BLaER1 (cell line): ENCODE data around the gene TGM2.
A peak's percentile ranks its signal among the peaks of the same experiment; 100 is the strongest.

Experiments
- H3K27ac ChIP-seq: shearing (Covaris generic); formaldehyde crosslinking; 2 replicates; pipeline ENCODE4 v1.8.1; 2022
- H3K27me3 ChIP-seq: shearing (Covaris generic); formaldehyde crosslinking; 2 replicates; pipeline ENCODE4 v1.8.1; 2022
- H3K36me3 ChIP-seq: shearing (Covaris generic); formaldehyde crosslinking; 2 replicates; pipeline ENCODE4 v1.8.1; 2022
- H3K4me1 ChIP-seq: shearing (Covaris generic); formaldehyde crosslinking; 2 replicates; pipeline ENCODE4 v1.8.1; 2022
- H3K4me2 ChIP-seq: shearing (Covaris generic); formaldehyde crosslinking; 2 replicates; pipeline ENCODE4 v1.8.1; 2022
- H3K4me3 ChIP-seq: shearing (Covaris generic); formaldehyde crosslinking; 2 replicates; pipeline ENCODE4 v1.8.1; 2022
- H3K9ac ChIP-seq: shearing (Covaris generic); formaldehyde crosslinking; 2 replicates; pipeline ENCODE4 v1.8.1; 2022
- H3K9me3 ChIP-seq: shearing (Covaris generic); formaldehyde crosslinking; 2 replicates; pipeline ENCODE4 v1.8.1; 2022
- H4K20me1 ChIP-seq: shearing (Covaris generic); formaldehyde crosslinking; 2 replicates; pipeline ENCODE4 v1.8.1; 2022
- Cebpa-rat ChIP-seq: shearing (Covaris generic); IDR thresholded peaks from 2 replicates; pipeline ENCODE4 v1.8.1; 2022

Gene TGM2

GRCh38 chr20:38141204-38141888 is 23.7 kb downstream of the TGM2 start:
- no peak overlapping the region for H3K4me3 ChIP-seq
- H3K4me1 ChIP-seq, result peaks cover 26% of the 10 kb centered on the region
- no peaks in the 10 kb centered on the region for H3K27me3 ChIP-seq
- no peak overlapping the region for H3K9ac ChIP-seq
- H3K27ac ChIP-seq, result no peak overlapping the region
- no peak overlapping the region for H3K4me2 ChIP-seq
- no peaks in the 10 kb centered on the region for H3K36me3 ChIP-seq
- H4K20me1 ChIP-seq, result no peaks in the 10 kb centered on the region
- no peaks in the 10 kb centered on the region for H3K9me3 ChIP-seq
- TF ChIP-seq Cebpa-rat, result no peak

- no peak overlapping the region for H3K9ac ChIP-seq
Measured at GRCh38 chr20:38139977-38140753, 24.9 kb downstream of the TGM2 start.

GRCh38 chr20:38139156-38139912 is 25.7 kb downstream of the TGM2 start:
- no peak overlapping the region for H3K4me3 ChIP-seq
- H3K27me3 ChIP-seq, result no peaks in the 10 kb centered on the region
- no peak overlapping the region for H3K9ac ChIP-seq
- H3K27ac ChIP-seq, result no peak overlapping the region
- no peak overlapping the region for H3K4me2 ChIP-seq
- no peaks in the 10 kb centered on the region for H3K9me3 ChIP-seq
- TF ChIP-seq Cebpa-rat, result no peak
- no peaks in the 10 kb centered on the region for H4K20me1 ChIP-seq
- H3K4me1 ChIP-seq, result peaks cover 25% of the 10 kb centered on the region
- H3K36me3 ChIP-seq, result no peaks in the 10 kb centered on the region

More at GRCh38 chr20:38139977-38140753, 24.9 kb downstream of the TGM2 start:
- TF ChIP-seq Cebpa-rat, result no peak
- Histone ChIP-seq H3K27ac (no peak overlapping the region), H3K9me3 (no peaks in the 10 kb centered on the region), H3K27me3 (no peaks in the 10 kb centered on the region), H3K4me1 (peaks cover 25% of the 10 kb centered on the region), H3K4me2 (no peak overlapping the region), H4K20me1 (no peaks in the 10 kb centered on the region), H3K4me3 (no peak overlapping the region), H3K36me3 (no peaks in the 10 kb centered on the region)

GRCh38 chr20:38138086-38138778 is 26.8 kb downstream of the TGM2 start:
- H3K4me2 ChIP-seq, result no peak overlapping the region
- no peaks in the 10 kb centered on the region for H4K20me1 ChIP-seq
- no peaks in the 10 kb centered on the region for H3K27me3 ChIP-seq
- no peak overlapping the region for H3K9ac ChIP-seq
- no peak overlapping the region for H3K4me3 ChIP-seq
- H3K27ac ChIP-seq, result no peak overlapping the region
- no peaks in the 10 kb centered on the region for H3K36me3 ChIP-seq
- H3K4me1 ChIP-seq, result peaks cover 20% of the 10 kb centered on the region
- H3K9me3 ChIP-seq, result no peaks in the 10 kb centered on the region
- no peak for TF ChIP-seq Cebpa-rat

GRCh38 chr20:38137441-38138037 is 27.5 kb downstream of the TGM2 start:
- Histone ChIP-seq H3K9me3 (no peaks in the 10 kb centered on the region), H3K9ac (no peak overlapping the region), H3K36me3 (no peaks in the 10 kb centered on the region), H3K27ac (no peak overlapping the region), H3K4me1 (peaks cover 15% of the 10 kb centered on the region), H3K4me3 (no peak overlapping the region), H3K4me2 (no peak overlapping the region), H3K27me3 (no peaks in the 10 kb centered on the region), H4K20me1 (no peaks in the 10 kb centered on the region)
- TF ChIP-seq Cebpa-rat, result no peak

- no peaks in the 10 kb centered on the region for H4K20me1 ChIP-seq
- H3K27me3 ChIP-seq, result no peaks in the 10 kb centered on the region
- no peak overlapping the region for H3K9ac ChIP-seq
- H3K9me3 ChIP-seq, result no peaks in the 10 kb centered on the region
- H3K4me1 ChIP-seq, result peaks cover 15% of the 10 kb centered on the region
- no peak overlapping the region for H3K27ac ChIP-seq
- H3K4me3 ChIP-seq, result no peak overlapping the region
- no peak overlapping the region for H3K4me2 ChIP-seq
- TF ChIP-seq Cebpa-rat, result no peak
- no peaks in the 10 kb centered on the region for H3K36me3 ChIP-seq
Measured at GRCh38 chr20:38136421-38137245, 28.4 kb downstream of the TGM2 start.

- H3K4me1 ChIP-seq, result peaks cover 15% of the 10 kb centered on the region
- TF ChIP-seq Cebpa-rat, result no peak
- no peak overlapping the region for H3K27ac ChIP-seq
- no peak overlapping the region for H3K4me3 ChIP-seq
- H3K9ac ChIP-seq, result no peak overlapping the region
- H3K27me3 ChIP-seq, result no peaks in the 10 kb centered on the region
- H3K36me3 ChIP-seq, result no peaks in the 10 kb centered on the region
- H3K4me2 ChIP-seq, result no peak overlapping the region
- H4K20me1 ChIP-seq, result no peaks in the 10 kb centered on the region
- H3K9me3 ChIP-seq, result no peaks in the 10 kb centered on the region
Measured at GRCh38 chr20:38135651-38136420, 29.2 kb downstream of the TGM2 start.

GRCh38 chr20:38135271-38135650 is 29.8 kb downstream of the TGM2 start:
- H3K36me3 ChIP-seq, result no peaks in the 10 kb centered on the region
- H3K9me3 ChIP-seq, result no peaks in the 10 kb centered on the region
- no peaks in the 10 kb centered on the region for H4K20me1 ChIP-seq
- TF ChIP-seq Cebpa-rat, result no peak
- H3K4me1 ChIP-seq, result peaks cover 15% of the 10 kb centered on the region
- no peak overlapping the region for H3K9ac ChIP-seq
- no peak overlapping the region for H3K27ac ChIP-seq
- no peak overlapping the region for H3K4me3 ChIP-seq
- peak overlapping the region; percentile 63 for H3K4me2 ChIP-seq
- H3K27me3 ChIP-seq, result no peaks in the 10 kb centered on the region
